GM21390 (cell line): ENCODE measurements around the gene KIAA0319L.
A peak's percentile ranks its signal among the peaks of the same experiment; 100 is the strongest.
"Not testable (repeated sequence)": the region's sequence is repeated elsewhere in the genome, so short reads cannot be mapped to it uniquely, and the experiment has no call there.

ENCODE experiments used
- ATAC-seq: cut with Tn5 transposase; IDR thresholded peaks from one replicate; pipeline ENCODE4 v1.9.1; 2021; ENCODE audit not compliant: unreplicated experiment

Gene KIAA0319L

GRCh38 chr1:35557118-35557610 is at the start of gene KIAA0319L:
Gene KIAA0319L (minus strand): TSS chr1:35557403. CDS start chr1:35554491, 2,912 bp downstream.
- peak; percentile 74 for ATAC-seq

- ATAC-seq, result no peak
Measured at GRCh38 chr1:35605867-35606182, 48.6 kb upstream of the KIAA0319L start.

- ATAC-seq, result no peak
Measured at GRCh38 chr1:35605071-35605866, 48.1 kb upstream of the KIAA0319L start.

- no peak for ATAC-seq
Measured at GRCh38 chr1:35603941-35604340, 46.7 kb upstream of the KIAA0319L start.

- ATAC-seq, result no peak
Measured at GRCh38 chr1:35603468-35603867, 46.3 kb upstream of the KIAA0319L start.

- ATAC-seq, result no peak
Measured at GRCh38 chr1:35600593-35600992, 43.4 kb upstream of the KIAA0319L start.

GRCh38 chr1:35599411-35599810 is 42.2 kb upstream of the KIAA0319L start:
- no peak for ATAC-seq

GRCh38 chr1:35598895-35599294 is 41.7 kb upstream of the KIAA0319L start:
- ATAC-seq, result no peak

- ATAC-seq, result no peak
Measured at GRCh38 chr1:35597870-35598269, 40.7 kb upstream of the KIAA0319L start.

- ATAC-seq, result no peak
Measured at GRCh38 chr1:35595684-35596083, 38.5 kb upstream of the KIAA0319L start.

GRCh38 chr1:35594005-35594760 is 37.0 kb upstream of the KIAA0319L start:
- ATAC-seq, result no peak

GRCh38 chr1:35592991-35593769 is 36.0 kb upstream of the KIAA0319L start:
- ATAC-seq, result no peak

- ATAC-seq, result no peak
Measured at GRCh38 chr1:35591211-35591610, 34.0 kb upstream of the KIAA0319L start.

GRCh38 chr1:35590476-35591040 is 33.4 kb upstream of the KIAA0319L start:
- no peak for ATAC-seq

- no peak for ATAC-seq
Measured at GRCh38 chr1:35589516-35590427, 32.6 kb upstream of the KIAA0319L start.

GRCh38 chr1:35588197-35588910 is 31.2 kb upstream of the KIAA0319L start:
- ATAC-seq, result no peak

- ATAC-seq, result no peak
Measured at GRCh38 chr1:35587736-35588135, 30.5 kb upstream of the KIAA0319L start.

- no peak for ATAC-seq
Measured at GRCh38 chr1:35586808-35587207, 29.6 kb upstream of the KIAA0319L start.

GRCh38 chr1:35585805-35586204 is 28.6 kb upstream of the KIAA0319L start:
- not testable (repeated sequence) for ATAC-seq
